ENCODE measurements around the gene KCND2. TPM values are rescaled to one million over a fixed set of nuclear protein-coding genes. Genes with fewer than 3 reads are reported as not detected.

Gene KCND2
- total and polyA plus RNA-seq, 2 of the 8 experiments (the other 6 are each of a cell fraction or from before 2014, with no cell fraction given): 4.6 to 7.7 TPM

DNA sequence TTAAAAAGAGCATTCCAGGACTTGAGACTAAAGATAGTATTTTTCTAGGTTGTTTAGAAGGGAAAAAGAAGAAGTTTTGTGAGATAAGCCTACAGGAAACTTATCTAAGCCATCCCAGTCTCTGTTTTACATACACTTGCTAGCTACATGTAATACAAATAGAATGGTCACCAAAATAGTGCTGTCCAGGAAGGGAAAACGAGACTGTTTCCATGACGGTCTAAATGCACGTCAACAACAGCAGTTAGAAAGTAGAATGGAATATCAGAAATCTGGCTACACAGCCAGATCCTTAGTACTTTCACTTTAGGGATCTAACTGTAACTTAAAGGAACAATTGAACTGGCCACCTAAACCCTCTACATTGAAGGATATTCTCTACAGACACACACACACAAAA lies 467.4 kb downstream of the KCND2 start (continued):
- TF ChIP-seq, protein P1, sequence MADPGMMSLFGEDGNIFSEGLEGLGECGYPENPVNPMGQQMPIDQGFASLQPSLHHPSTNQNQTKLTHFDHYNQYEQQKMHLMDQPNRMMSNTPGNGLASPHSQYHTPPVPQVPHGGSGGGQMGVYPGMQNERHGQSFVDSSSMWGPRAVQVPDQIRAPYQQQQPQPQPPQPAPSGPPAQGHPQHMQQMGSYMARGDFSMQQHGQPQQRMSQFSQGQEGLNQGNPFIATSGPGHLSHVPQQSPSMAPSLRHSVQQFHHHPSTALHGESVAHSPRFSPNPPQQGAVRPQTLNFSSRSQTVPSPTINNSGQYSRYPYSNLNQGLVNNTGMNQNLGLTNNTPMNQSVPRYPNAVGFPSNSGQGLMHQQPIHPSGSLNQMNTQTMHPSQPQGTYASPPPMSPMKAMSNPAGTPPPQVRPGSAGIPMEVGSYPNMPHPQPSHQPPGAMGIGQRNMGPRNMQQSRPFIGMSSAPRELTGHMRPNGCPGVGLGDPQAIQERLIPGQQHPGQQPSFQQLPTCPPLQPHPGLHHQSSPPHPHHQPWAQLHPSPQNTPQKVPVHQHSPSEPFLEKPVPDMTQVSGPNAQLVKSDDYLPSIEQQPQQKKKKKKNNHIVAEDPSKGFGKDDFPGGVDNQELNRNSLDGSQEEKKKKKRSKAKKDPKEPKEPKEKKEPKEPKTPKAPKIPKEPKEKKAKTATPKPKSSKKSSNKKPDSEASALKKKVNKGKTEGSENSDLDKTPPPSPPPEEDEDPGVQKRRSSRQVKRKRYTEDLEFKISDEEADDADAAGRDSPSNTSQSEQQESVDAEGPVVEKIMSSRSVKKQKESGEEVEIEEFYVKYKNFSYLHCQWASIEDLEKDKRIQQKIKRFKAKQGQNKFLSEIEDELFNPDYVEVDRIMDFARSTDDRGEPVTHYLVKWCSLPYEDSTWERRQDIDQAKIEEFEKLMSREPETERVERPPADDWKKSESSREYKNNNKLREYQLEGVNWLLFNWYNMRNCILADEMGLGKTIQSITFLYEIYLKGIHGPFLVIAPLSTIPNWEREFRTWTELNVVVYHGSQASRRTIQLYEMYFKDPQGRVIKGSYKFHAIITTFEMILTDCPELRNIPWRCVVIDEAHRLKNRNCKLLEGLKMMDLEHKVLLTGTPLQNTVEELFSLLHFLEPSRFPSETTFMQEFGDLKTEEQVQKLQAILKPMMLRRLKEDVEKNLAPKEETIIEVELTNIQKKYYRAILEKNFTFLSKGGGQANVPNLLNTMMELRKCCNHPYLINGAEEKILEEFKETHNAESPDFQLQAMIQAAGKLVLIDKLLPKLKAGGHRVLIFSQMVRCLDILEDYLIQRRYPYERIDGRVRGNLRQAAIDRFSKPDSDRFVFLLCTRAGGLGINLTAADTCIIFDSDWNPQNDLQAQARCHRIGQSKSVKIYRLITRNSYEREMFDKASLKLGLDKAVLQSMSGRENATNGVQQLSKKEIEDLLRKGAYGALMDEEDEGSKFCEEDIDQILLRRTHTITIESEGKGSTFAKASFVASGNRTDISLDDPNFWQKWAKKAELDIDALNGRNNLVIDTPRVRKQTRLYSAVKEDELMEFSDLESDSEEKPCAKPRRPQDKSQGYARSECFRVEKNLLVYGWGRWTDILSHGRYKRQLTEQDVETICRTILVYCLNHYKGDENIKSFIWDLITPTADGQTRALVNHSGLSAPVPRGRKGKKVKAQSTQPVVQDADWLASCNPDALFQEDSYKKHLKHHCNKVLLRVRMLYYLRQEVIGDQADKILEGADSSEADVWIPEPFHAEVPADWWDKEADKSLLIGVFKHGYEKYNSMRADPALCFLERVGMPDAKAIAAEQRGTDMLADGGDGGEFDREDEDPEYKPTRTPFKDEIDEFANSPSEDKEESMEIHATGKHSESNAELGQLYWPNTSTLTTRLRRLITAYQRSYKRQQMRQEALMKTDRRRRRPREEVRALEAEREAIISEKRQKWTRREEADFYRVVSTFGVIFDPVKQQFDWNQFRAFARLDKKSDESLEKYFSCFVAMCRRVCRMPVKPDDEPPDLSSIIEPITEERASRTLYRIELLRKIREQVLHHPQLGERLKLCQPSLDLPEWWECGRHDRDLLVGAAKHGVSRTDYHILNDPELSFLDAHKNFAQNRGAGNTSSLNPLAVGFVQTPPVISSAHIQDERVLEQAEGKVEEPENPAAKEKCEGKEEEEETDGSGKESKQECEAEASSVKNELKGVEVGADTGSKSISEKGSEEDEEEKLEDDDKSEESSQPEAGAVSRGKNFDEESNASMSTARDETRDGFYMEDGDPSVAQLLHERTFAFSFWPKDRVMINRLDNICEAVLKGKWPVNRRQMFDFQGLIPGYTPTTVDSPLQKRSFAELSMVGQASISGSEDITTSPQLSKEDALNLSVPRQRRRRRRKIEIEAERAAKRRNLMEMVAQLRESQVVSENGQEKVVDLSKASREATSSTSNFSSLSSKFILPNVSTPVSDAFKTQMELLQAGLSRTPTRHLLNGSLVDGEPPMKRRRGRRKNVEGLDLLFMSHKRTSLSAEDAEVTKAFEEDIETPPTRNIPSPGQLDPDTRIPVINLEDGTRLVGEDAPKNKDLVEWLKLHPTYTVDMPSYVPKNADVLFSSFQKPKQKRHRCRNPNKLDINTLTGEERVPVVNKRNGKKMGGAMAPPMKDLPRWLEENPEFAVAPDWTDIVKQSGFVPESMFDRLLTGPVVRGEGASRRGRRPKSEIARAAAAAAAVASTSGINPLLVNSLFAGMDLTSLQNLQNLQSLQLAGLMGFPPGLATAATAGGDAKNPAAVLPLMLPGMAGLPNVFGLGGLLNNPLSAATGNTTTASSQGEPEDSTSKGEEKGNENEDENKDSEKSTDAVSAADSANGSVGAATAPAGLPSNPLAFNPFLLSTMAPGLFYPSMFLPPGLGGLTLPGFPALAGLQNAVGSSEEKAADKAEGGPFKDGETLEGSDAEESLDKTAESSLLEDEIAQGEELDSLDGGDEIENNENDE (IDR thresholded peaks at IDR 0.05; ENCODE audit: insufficient replicate concordance, low read length): no peak
- TF ChIP-seq ZNF274 (IDR thresholded peaks at IDR 0.05; ENCODE audit: borderline replicate concordance, extremely low read depth, low read length) (no peak), NRF1 (IDR thresholded peaks at IDR 0.05; ENCODE audit: low read depth, low read length) (no peak), FOSL1 (IDR thresholded peaks at IDR 0.05; ENCODE audit: insufficient read depth, low read depth, low read length) (no peak), CHD1 (IDR thresholded peaks at IDR 0.05; ENCODE audit: low read depth, low read length) (no peak), GTF2F1 (IDR thresholded peaks at IDR 0.05; ENCODE audit: borderline replicate concordance, low read depth, low read length) (no peak), ASH2L (IDR thresholded peaks at IDR 0.05; ENCODE audit: low read length) (no peak)
- TF ChIP-seq, protein P2, sequence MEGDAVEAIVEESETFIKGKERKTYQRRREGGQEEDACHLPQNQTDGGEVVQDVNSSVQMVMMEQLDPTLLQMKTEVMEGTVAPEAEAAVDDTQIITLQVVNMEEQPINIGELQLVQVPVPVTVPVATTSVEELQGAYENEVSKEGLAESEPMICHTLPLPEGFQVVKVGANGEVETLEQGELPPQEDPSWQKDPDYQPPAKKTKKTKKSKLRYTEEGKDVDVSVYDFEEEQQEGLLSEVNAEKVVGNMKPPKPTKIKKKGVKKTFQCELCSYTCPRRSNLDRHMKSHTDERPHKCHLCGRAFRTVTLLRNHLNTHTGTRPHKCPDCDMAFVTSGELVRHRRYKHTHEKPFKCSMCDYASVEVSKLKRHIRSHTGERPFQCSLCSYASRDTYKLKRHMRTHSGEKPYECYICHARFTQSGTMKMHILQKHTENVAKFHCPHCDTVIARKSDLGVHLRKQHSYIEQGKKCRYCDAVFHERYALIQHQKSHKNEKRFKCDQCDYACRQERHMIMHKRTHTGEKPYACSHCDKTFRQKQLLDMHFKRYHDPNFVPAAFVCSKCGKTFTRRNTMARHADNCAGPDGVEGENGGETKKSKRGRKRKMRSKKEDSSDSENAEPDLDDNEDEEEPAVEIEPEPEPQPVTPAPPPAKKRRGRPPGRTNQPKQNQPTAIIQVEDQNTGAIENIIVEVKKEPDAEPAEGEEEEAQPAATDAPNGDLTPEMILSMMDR (IDR thresholded peaks at IDR 0.05; ENCODE audit: control extremely low read depth in 1 of 3, insufficient read depth in 1 of 3, low read depth in 1 of 3, low read length in 3 of 3): no peak
